Breast epithelium (tissue), 4 donors: ENCODE measurements around the gene MKRN1. TPM values are rescaled to one million over a fixed set of nuclear protein-coding genes. Genes with fewer than 3 reads are reported as not detected.

ENCODE experiments used
- DNase-seq, 2 donors: peaks; one replicate each; pipeline ENCODE4 v3.0.0-alpha.2; 2019; ENCODE audit warnings: low spot score in 2 of 2
- H3K27ac ChIP-seq, 2 donors: fragments of 200-600 bp; sonication (generic) in 1 of 2; one replicate each; pipeline ENCODE4 v1.5.1; 2016 to 2019; ENCODE audit warnings: mild to moderate bottlenecking in 1 of 2
- H3K27me3 ChIP-seq, 2 donors: fragments of 200-600 bp; sonication (generic) in 1 of 2; one replicate each; pipeline versions ENCODE4 v1.5.1 to v1.6.0; 2017 to 2019; ENCODE audit warnings: control low read depth in 1 of 2, mild to moderate bottlenecking in 1 of 2
- H3K36me3 ChIP-seq: fragments of 200-600 bp; one replicate; pipeline ENCODE4 v1.5.1; 2019
- H3K4me1 ChIP-seq, 2 donors: fragments of 200-600 bp; sonication (generic); one replicate each; pipeline ENCODE4 v1.5.1; 2016 to 2019; ENCODE audit warnings: control low read depth in 1 of 2
- H3K4me3 ChIP-seq, 3 donors: fragments of 200-600 bp; sonication (generic); 1 replicate in 2 of 3; 2 replicates in 1 of 3; pipeline ENCODE4 v1.5.1; 2016 to 2019; ENCODE audit warnings: mild to moderate bottlenecking in 3 of 3, moderate library complexity in 2 of 3
- H3K9me3 ChIP-seq, 2 donors: fragments of 200-600 bp; sonication (generic) in 1 of 2; one replicate each; pipeline ENCODE4 v1.5.1; 2016 to 2019; ENCODE audit warnings: control low read depth in 1 of 2
- POLR2A ChIP-seq: fragments of 450-650 bp; IDR thresholded peaks from one replicate; pipeline ENCODE4 v1.6.1; 2016; ENCODE audit warnings: antibody characterized with exemption, mild to moderate bottlenecking, moderate library complexity
- POLR2AphosphoS5 ChIP-seq, 3 donors: sonication (generic); formaldehyde crosslinking; IDR thresholded peaks; one replicate each; pipeline ENCODE4 v1.6.1; 2017; ENCODE audit warnings: antibody characterized with exemption in 3 of 3
- intact Hi-C: fragments of 100-400 bp; cut with DNase I; formaldehyde crosslinking; loops from one replicate; pipeline ENCODE4 v1.15.1; 2023; ENCODE audit warnings: low total_unique reads
- total RNA-seq, 3 donors: library from RNA; depleted of rRNA; stranded (reverse); fragments of >200 nt; gene quantifications; one replicate each; pipeline ENCODE4 v1.1.0, GENCODE V29; 2016
- TF ChIP-seq, protein P1 (sequence below), 3 donors: fragments of 450-650 bp; IDR thresholded peaks; one replicate each; pipeline ENCODE4 v1.5.1; 2016 to 2017; ENCODE audit warnings: antibody characterized with exemption in 3 of 3, mild to moderate bottlenecking in 3 of 3, moderate library complexity in 3 of 3

MKRN1 gene
- total RNA-seq, 3 donors from 2014 or later: 58.7 to 96.2 (median 85.0) TPM

DNA sequence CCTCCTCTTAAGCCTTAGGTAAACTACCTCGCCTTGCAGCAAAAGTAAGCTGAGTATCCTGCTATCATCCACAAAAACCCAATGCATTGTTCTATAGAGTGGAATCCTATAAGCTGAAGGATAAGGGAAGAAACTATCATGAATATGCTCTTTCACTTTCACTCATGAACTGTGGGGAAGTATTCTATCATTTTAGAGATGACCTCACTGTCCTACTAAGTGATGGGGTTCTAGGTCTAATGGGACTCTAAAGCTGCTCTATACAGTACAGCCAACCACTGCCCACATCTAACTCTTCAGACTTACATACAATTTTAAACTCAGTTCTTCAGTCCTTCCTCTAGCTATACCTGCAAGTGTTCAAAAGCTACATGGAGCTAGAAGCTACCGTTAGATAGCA is 16.2 kb downstream of the MKRN1 start:
- TF ChIP-seq POLR2AphosphoS5 (IDR thresholded peaks at IDR 0.05): no peak
- TF ChIP-seq POLR2A: no peak
- TF ChIP-seq, protein P1, sequence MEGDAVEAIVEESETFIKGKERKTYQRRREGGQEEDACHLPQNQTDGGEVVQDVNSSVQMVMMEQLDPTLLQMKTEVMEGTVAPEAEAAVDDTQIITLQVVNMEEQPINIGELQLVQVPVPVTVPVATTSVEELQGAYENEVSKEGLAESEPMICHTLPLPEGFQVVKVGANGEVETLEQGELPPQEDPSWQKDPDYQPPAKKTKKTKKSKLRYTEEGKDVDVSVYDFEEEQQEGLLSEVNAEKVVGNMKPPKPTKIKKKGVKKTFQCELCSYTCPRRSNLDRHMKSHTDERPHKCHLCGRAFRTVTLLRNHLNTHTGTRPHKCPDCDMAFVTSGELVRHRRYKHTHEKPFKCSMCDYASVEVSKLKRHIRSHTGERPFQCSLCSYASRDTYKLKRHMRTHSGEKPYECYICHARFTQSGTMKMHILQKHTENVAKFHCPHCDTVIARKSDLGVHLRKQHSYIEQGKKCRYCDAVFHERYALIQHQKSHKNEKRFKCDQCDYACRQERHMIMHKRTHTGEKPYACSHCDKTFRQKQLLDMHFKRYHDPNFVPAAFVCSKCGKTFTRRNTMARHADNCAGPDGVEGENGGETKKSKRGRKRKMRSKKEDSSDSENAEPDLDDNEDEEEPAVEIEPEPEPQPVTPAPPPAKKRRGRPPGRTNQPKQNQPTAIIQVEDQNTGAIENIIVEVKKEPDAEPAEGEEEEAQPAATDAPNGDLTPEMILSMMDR (IDR thresholded peaks at IDR 0.05): no peak
- no peak overlapping the region for H3K4me3 ChIP-seq
- H3K4me1 ChIP-seq: no peaks in the 10 kb centered on the region
- no peaks in the 10 kb centered on the region for H3K27me3 ChIP-seq
- DNase-seq: no peak
- no peaks in the 10 kb centered on the region for H3K36me3 ChIP-seq
- no peaks in the 10 kb centered on the region for H3K9me3 ChIP-seq
- intact Hi-C loops: no loop called here
- no peak overlapping the region for H3K27ac ChIP-seq

DNA sequence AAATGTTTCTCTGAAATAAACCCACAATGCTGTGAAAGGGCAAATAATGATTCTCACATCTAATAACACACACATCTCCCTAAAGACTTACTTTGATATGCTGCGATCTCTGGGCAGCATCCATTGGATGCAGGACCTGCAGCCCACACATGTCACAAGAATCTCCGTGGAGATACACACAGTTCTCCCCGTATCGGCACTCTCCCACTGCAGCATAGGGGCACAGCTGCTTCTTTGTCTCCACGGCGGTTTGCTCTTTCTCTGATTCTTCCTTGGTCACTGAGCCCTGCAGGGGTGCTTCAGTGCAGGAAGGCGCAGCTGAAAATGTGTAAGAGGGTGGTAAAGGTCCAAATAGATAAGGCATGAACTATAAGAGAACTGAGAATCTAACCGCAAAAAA is 20.4 kb downstream of the MKRN1 start:
- TF ChIP-seq POLR2AphosphoS5 (IDR thresholded peaks at IDR 0.05) (no peak), POLR2A (no peak)
- TF ChIP-seq, protein P1 (IDR thresholded peaks at IDR 0.05): no peak
- no peak overlapping the region for H3K4me3 ChIP-seq
- intact Hi-C loops: no loop called here
- no peak for DNase-seq
- H3K4me1 ChIP-seq: no peaks in the 10 kb centered on the region
- no peak overlapping the region for H3K27ac ChIP-seq
- no peaks in the 10 kb centered on the region for H3K9me3 ChIP-seq
- H3K27me3 ChIP-seq: no peaks in the 10 kb centered on the region
- peaks cover 10% of the 10 kb centered on the region for H3K36me3 ChIP-seq

DNA sequence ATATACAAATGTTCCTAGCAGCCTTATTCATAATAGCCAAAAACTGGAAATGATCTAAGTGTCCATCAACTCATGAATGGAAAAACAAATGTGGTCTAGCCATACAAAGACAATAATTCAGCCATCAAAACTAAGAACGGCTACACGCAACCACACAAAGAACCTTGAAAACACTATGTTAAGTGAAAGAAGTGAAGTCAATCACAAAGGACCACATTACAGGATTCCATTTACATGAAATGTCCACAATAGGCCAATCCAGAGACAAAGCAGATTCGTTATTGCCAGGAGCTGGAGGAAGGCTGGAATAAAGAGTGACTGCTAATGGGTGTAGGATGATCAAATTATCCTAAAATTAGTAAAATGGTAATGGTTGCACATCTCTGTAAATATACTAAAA is 21.1 kb downstream of the MKRN1 start:
- no peak overlapping the region for H3K27ac ChIP-seq
- H3K9me3 ChIP-seq: no peaks in the 10 kb centered on the region
- H3K27me3 ChIP-seq: no peaks in the 10 kb centered on the region
- intact Hi-C loops: no loop called here
- no peak for TF ChIP-seq POLR2AphosphoS5 (IDR thresholded peaks at IDR 0.05)
- TF ChIP-seq, protein P1 (IDR thresholded peaks at IDR 0.05): no peak
- no peak for TF ChIP-seq POLR2A
- no peaks in the 10 kb centered on the region for H3K4me1 ChIP-seq
- H3K36me3 ChIP-seq: peaks cover 10% of the 10 kb centered on the region
- no peak overlapping the region for H3K4me3 ChIP-seq
- no peak for DNase-seq

DNA sequence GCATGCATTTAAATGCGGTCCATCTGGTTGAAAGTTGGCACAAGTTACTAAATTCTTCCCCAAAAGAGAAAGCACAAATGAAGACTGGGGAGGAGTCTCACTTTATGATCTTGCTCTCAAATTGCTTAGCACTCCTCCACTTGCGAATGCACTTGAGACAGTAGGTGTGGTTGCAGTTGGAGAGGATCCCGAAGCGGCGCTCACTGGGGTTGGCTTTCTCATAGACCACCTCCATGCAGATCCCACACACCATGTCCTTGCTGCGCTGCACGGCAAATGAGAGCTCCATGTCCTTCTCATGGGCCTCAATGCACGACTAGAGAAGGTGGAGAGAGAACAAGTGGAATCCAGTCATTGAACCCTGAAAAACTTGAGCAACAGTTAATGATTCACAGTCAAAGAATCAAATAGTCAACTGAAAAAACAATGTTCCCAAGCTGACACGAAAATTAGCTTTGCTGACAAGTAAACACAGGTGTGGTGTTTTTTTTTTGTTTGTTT is 22.7 kb downstream of the MKRN1 start:
- DNase-seq: no peak
- H3K4me1 ChIP-seq: no peaks in the 10 kb centered on the region
- H3K9me3 ChIP-seq: no peaks in the 10 kb centered on the region
- H3K27ac ChIP-seq: no peak overlapping the region
- TF ChIP-seq POLR2A (no peak), POLR2AphosphoS5 (IDR thresholded peaks at IDR 0.05) (no peak)
- TF ChIP-seq, protein P1 (IDR thresholded peaks at IDR 0.05): no peak
- no peak overlapping the region for H3K4me3 ChIP-seq
- H3K27me3 ChIP-seq: no peaks in the 10 kb centered on the region
- H3K36me3 ChIP-seq: peaks cover 10% of the 10 kb centered on the region
- intact Hi-C loops: no loop called here

DNA sequence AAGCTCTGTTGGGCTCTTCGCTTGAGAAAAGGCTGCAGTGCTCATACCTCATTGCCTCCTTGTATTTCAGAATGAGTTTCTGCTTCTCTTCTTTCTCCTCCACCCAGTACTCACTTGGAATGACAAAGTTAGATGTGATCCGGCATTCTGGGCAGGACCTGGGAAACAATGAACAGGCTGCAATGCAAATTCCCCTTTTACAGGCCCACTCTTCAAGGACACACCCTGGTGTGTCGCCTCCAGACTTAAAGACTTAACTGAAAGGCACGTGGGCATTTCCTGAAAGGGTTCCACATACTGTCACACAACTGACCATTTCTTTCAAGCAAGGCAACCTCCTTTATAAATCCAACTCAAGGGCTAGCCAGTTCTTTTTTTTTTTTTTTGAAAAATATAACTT is 23.6 kb downstream of the MKRN1 start:
- no peak overlapping the region for H3K4me3 ChIP-seq
- no peak for DNase-seq
- H3K9me3 ChIP-seq: no peaks in the 10 kb centered on the region
- H3K36me3 ChIP-seq: peaks cover 10% of the 10 kb centered on the region
- H3K27ac ChIP-seq: no peak overlapping the region
- intact Hi-C loops: no loop called here
- no peaks in the 10 kb centered on the region for H3K27me3 ChIP-seq
- no peak for TF ChIP-seq POLR2A
- TF ChIP-seq, protein P1 (IDR thresholded peaks at IDR 0.05): no peak
- TF ChIP-seq POLR2AphosphoS5 (IDR thresholded peaks at IDR 0.05): no peak
- no peaks in the 10 kb centered on the region for H3K4me1 ChIP-seq
